GM21786 (cell line): ENCODE data around the gene PDE6C.

Experiments used
- ATAC-seq: cut with Tn5 transposase; IDR thresholded peaks from one replicate; pipeline ENCODE4 v1.9.1; 2021; ENCODE audit not compliant: unreplicated experiment

PDE6C gene

GRCh38 chr10:93593749-93594148, 18.6 kb upstream of the PDE6C start:
- no peak for ATAC-seq

GRCh38 chr10:93594518-93594917, 17.8 kb upstream of the PDE6C start:
- ATAC-seq, result no peak

- ATAC-seq, result no peak
Observed at GRCh38 chr10:93595378-93596161, 16.8 kb upstream of the PDE6C start.

- ATAC-seq, result no peak
Observed at GRCh38 chr10:93596539-93596938, 15.8 kb upstream of the PDE6C start.

- no peak for ATAC-seq
Observed at GRCh38 chr10:93597075-93597599, 15.2 kb upstream of the PDE6C start.

GRCh38 chr10:93598157-93598556, 14.2 kb upstream of the PDE6C start:
- no peak for ATAC-seq

- no peak for ATAC-seq
Observed at GRCh38 chr10:93599335-93599734, 13.0 kb upstream of the PDE6C start.

GRCh38 chr10:93599778-93600177, 12.6 kb upstream of the PDE6C start:
- no peak for ATAC-seq

- no peak for ATAC-seq
Observed at GRCh38 chr10:93600446-93601145, 11.7 kb upstream of the PDE6C start.

GRCh38 chr10:93601146-93601773, 11.1 kb upstream of the PDE6C start, which contains the start of gene RBP4:
RBP4 (minus strand) TSS chr10:93601235; CDS start chr10:93601028, 207 bp downstream.
- ATAC-seq, result no peak

- no peak for ATAC-seq
Observed at GRCh38 chr10:93601774-93602162, 10.6 kb upstream of the PDE6C start.

GRCh38 chr10:93603023-93603422, 9.3 kb upstream of the PDE6C start:
- ATAC-seq, result no peak

GRCh38 chr10:93604146-93604545, 8.2 kb upstream of the PDE6C start:
- ATAC-seq, result no peak

GRCh38 chr10:93608421-93608820, 3.9 kb upstream of the PDE6C start:
- no peak for ATAC-seq

GRCh38 chr10:93613126-93613525, 789 bp downstream of the PDE6C start:
- no peak for ATAC-seq

GRCh38 chr10:93614101-93614825, 1.9 kb downstream of the PDE6C start:
- ATAC-seq, result no peak

- no peak for ATAC-seq
Observed at GRCh38 chr10:93615576-93616235, 3.4 kb downstream of the PDE6C start.

- no peak for ATAC-seq
Observed at GRCh38 chr10:93620925-93621324, 8.6 kb downstream of the PDE6C start.

- ATAC-seq, result no peak
Observed at GRCh38 chr10:93622942-93623341, 10.6 kb downstream of the PDE6C start.

- ATAC-seq, result no peak
Observed at GRCh38 chr10:93628858-93629257, 16.5 kb downstream of the PDE6C start.
